Erythroblast (primary cell): Measurements from ENCODE around the gene TMEM131.

Source experiments
- GATA1 ChIP-seq: IDR thresholded peaks from 2 replicates; pipeline ENCODE4 v1.6.1; 2011; ENCODE audit warnings: low read depth, mild to moderate bottlenecking, control low read depth, low read length, moderate library complexity
- POLR2A ChIP-seq: IDR thresholded peaks from 2 replicates; pipeline ENCODE4 v1.6.1; 2011; ENCODE audit warnings: mild to moderate bottlenecking, low read length

DNA sequence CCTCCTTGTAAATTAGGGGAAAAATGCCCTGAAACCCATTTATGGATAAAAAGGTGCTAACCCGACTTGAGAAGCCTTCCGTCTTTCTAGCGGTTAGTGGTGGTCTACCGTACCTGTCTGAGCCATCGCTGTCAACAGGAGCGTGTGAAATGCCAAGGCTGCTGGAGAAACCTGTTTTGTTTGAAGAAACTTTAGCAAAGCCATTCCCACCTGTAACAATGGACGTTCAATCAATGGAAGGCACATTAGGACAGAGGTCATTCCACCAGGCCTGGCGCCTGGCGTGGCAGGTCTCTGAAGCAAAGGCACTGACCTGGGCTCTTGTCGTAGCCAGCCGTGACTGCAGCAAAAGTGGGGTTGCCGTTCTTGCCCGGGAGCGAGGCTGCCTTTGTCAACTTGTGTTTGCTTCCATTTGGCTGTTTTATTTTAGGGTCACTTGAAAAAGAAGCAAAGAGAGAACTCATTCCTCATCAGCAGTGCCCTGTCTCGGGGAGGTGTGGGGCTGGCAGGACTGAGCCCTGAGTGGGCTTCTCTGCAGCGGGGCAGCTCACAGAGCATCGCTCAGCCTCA is 235.2 kb downstream of the TMEM131 start:
- no peak for TF ChIP-seq POLR2A
- no peak for TF ChIP-seq GATA1
